Endothelial cell of umbilical vein (primary cell): Measurements from ENCODE around the gene B3GNT8. TPM values are rescaled to one million over a fixed set of nuclear protein-coding genes. Genes with fewer than 3 reads are reported as not detected.

ENCODE experiments used
- BruUV-seq: library from RNA; stranded (reverse); fragments of 400-500 nt; replicated peaks from 2 replicates; lab custom pipeline; 2021; lab: Mats Ljungman, UMichigan
- CTCF ChIA-PET: fragments of 300-600, 350-600 bp; sonication (Branson Sonifier 250); formaldehyde crosslinking; loops from one replicate; lab custom pipeline; 2021; ENCODE audit warnings: antibody characterized with exemption, inconsistent platforms; lab: Charles Lee
- POLR2A ChIA-PET: fragments of 300-600, 350-600 bp; sonication (Branson Sonifier 250); formaldehyde crosslinking; loops from one replicate; lab custom pipeline; 2021; ENCODE audit warnings: antibody characterized with exemption, inconsistent platforms; lab: Charles Lee
- DNase-seq: peaks from one replicate; pipeline ENCODE4 v3.0.0-alpha.2; 2011; ENCODE audit warnings: low read depth, low spot score
- FAIRE-seq: peaks from 2 replicates; lab custom pipeline; 2011; peaks lifted over from hg19 to GRCh38; lab: Jason Lieb, UNC
- H2AFZ ChIP-seq: 2 replicates; pipeline ENCODE4 v1.6.0; 2012; ENCODE audit warnings: low read depth, low read length, control low read depth, inconsistent platforms
- H3K27ac ChIP-seq: 2 replicates; pipeline ENCODE4 v1.5.1; 2011; ENCODE audit warnings: low read depth, mild to moderate bottlenecking, control low read depth, low read length, moderate library complexity; ENCODE audit not compliant: insufficient read depth
- H3K27me3 ChIP-seq, 2 experiments: 2 replicates each; pipeline versions ENCODE4 v1.6.0 to v1.6.1; 2011; ENCODE audit warnings: low read length in 2 of 2, mixed read lengths in 1 of 2; ENCODE audit not compliant: control insufficient read depth in 2 of 2, insufficient read depth in 2 of 2
- H3K36me3 ChIP-seq, 2 experiments: 2 replicates in 1 of 2; 3 replicates in 1 of 2; pipeline ENCODE4 v1.5.1; 2011; ENCODE audit warnings: low read length in 2 of 2, mild to moderate bottlenecking in 1 of 2, moderate library complexity in 1 of 2; ENCODE audit not compliant: control insufficient read depth in 2 of 2, insufficient read depth in 2 of 2; ENCODE audit errors: extremely low read depth in 1 of 2
- H3K4me1 ChIP-seq: 3 replicates; pipeline ENCODE4 v1.5.1; 2011; ENCODE audit warnings: mild to moderate bottlenecking, low read length; ENCODE audit not compliant: control insufficient read depth, insufficient read depth; ENCODE audit errors: extremely low read depth
- H3K4me2 ChIP-seq: 2 replicates; pipeline ENCODE4 v1.6.1; 2011; ENCODE audit warnings: low read length, control low read depth, mixed read lengths; ENCODE audit not compliant: insufficient read depth
- H3K4me3 ChIP-seq, 3 experiments: fragments of 200-600 bp in 1 of 3; sonication (generic), shearing (Covaris generic) in 1 of 3; replicated peaks in 1 of 3; 2 replicates each; pipeline ENCODE4 v1.5.1; 2011 to 2016; ENCODE audit warnings: control low read depth in 3 of 3, low read length in 3 of 3, mild to moderate bottlenecking in 2 of 3, inconsistent platforms in 1 of 3, low read depth in 1 of 3, moderate library complexity in 1 of 3; ENCODE audit not compliant: insufficient read depth in 1 of 3
- H3K79me2 ChIP-seq: 2 replicates; pipeline ENCODE4 v1.6.0; 2012; ENCODE audit warnings: low read length, inconsistent platforms; ENCODE audit not compliant: control insufficient read depth, insufficient read depth
- H3K9ac ChIP-seq: replicated peaks from 2 replicates; pipeline ENCODE3; 2011; ENCODE audit warnings: low read length, control low read depth; ENCODE audit not compliant: insufficient read depth; ENCODE audit errors: extremely low read depth
- H3K9me1 ChIP-seq: replicated peaks from 3 replicates; pipeline ENCODE4 v1.6.0; 2011; ENCODE audit warnings: mild to moderate bottlenecking, low read length; ENCODE audit not compliant: control insufficient read depth, insufficient read depth; ENCODE audit errors: extremely low read depth
- H3K9me3 ChIP-seq: replicated peaks from 2 replicates; pipeline ENCODE4 v1.5.1; 2012; ENCODE audit warnings: low read length, inconsistent platforms; ENCODE audit not compliant: control insufficient read depth, insufficient read depth
- H4K20me1 ChIP-seq: replicated peaks from 2 replicates; pipeline ENCODE3; 2011; ENCODE audit warnings: mild to moderate bottlenecking, low read length; ENCODE audit not compliant: control insufficient read depth, insufficient read depth; ENCODE audit errors: extremely low read depth
- CTCF ChIP-seq, 2 donors: IDR thresholded peaks; 1 replicate in 1 of 2; 2 replicates in 1 of 2; pipeline ENCODE4 v1.5.1; 2011; ENCODE audit warnings: low read length in 2 of 2, mild to moderate bottlenecking in 2 of 2, moderate library complexity in 2 of 2, control low read depth in 1 of 2, inconsistent platforms in 1 of 2, low read depth in 1 of 2; ENCODE audit not compliant: insufficient read depth in 1 of 2; ENCODE audit errors: extremely low read depth in 1 of 2
- EZH2 ChIP-seq: IDR thresholded peaks from 2 replicates; pipeline ENCODE4 v1.6.1; 2012; ENCODE audit warnings: borderline replicate concordance, low read depth, mild to moderate bottlenecking, moderate library complexity, low read length, inconsistent platforms; ENCODE audit not compliant: severe bottlenecking
- FOS ChIP-seq: IDR thresholded peaks from 2 replicates; pipeline ENCODE4 v1.6.1; 2011; ENCODE audit warnings: mild to moderate bottlenecking, low read length, moderate library complexity, borderline replicate concordance; ENCODE audit not compliant: insufficient read depth
- GATA2 ChIP-seq: IDR thresholded peaks from 2 replicates; pipeline ENCODE4 v1.7.0; 2011; ENCODE audit warnings: low read depth, mild to moderate bottlenecking, moderate library complexity, mixed read lengths, low read length; ENCODE audit not compliant: insufficient read length, insufficient read depth
- JUN ChIP-seq: IDR thresholded peaks from 2 replicates; pipeline ENCODE4 v1.6.1; 2011; ENCODE audit warnings: borderline replicate concordance, low read depth; ENCODE audit not compliant: insufficient read length, insufficient read depth
- MYC ChIP-seq: IDR thresholded peaks from one replicate; pipeline ENCODE4 v1.6.1; 2011; ENCODE audit warnings: mild to moderate bottlenecking, low read depth, low read length
- POLR2A ChIP-seq: IDR thresholded peaks from 2 replicates; pipeline ENCODE4 v1.6.1; 2012; ENCODE audit warnings: low read depth, mild to moderate bottlenecking, control low read depth, low read length
- POLR2AphosphoS5 ChIP-seq: IDR thresholded peaks from 2 replicates; pipeline ENCODE4 v1.6.1; 2012; ENCODE audit warnings: low read depth, mild to moderate bottlenecking, control low read depth, low read length, moderate library complexity; ENCODE audit not compliant: insufficient read depth
- dilution Hi-C: fragments of 300-500 bp; cut with MboI; formaldehyde crosslinking; loops from one replicate; pipeline ENCODE4 v1.15.0; 2019; ENCODE audit warnings: low sequenced_read_pairs; ENCODE audit not compliant: extremely low pct_ligation_motif_present
- intact Hi-C: fragments of 100-400 bp; cut with micrococcal nuclease; formaldehyde crosslinking; loops from one replicate; pipeline ENCODE4 v1.10.0; 2022
- polyA plus RNA-seq, 4 experiments: library from polyadenylated mRNA; depleted of rRNA in 3 of 4; stranded (reverse) in 3 of 4; unstranded in 1 of 4; fragments of >200 nt; gene quantifications; 2 replicates each; pipeline versions ENCODE4 v1.2.1 to v1.2.3, GENCODE V29; 2011 to 2012; ENCODE audit warnings: missing spikeins in 1 of 4
- total RNA-seq: library from RNA; stranded (reverse); gene quantifications from 2 replicates; pipeline ENCODE4 v1.2.3, GENCODE V29; 2021
- TF ChIP-seq, protein P1 (sequence below): IDR thresholded peaks from 2 replicates; pipeline ENCODE4 v1.6.1; 2011; ENCODE audit not compliant: insufficient read depth, insufficient read length

Gene B3GNT8
- total and polyA plus RNA-seq, 2 donors (not counting 3 experiments of a cell fraction or from before 2014, with no cell fraction given), result 3.6 to 7.6 TPM

- dilution Hi-C loops, result no loop called here
- H3K4me2 ChIP-seq, result no peak overlapping the region
- CTCF ChIA-PET, result no interaction called here
These were observed 5.2 kb downstream of the B3GNT8 start for GRCh38 chr19:41421973-41422372.

More at GRCh38 chr19:41421973-41422372, 5.2 kb downstream of the B3GNT8 start:
- POLR2A ChIA-PET, result no interaction called here
- Histone ChIP-seq H3K36me3 (peaks cover 0 to 37% of the 10 kb centered on the region in 2 experiments), H3K27ac (no peak overlapping the region), H3K4me1 (peaks cover 8% of the 10 kb centered on the region), H3K27me3 (no peaks in the 10 kb centered on the region), H3K9me3 (no peaks in the 10 kb centered on the region), H2AFZ (no peak overlapping the region), H3K9me1 (no peaks in the 10 kb centered on the region), H3K79me2 (peaks cover 5% of the 10 kb centered on the region), H3K9ac (no peak overlapping the region), H4K20me1 (no peaks in the 10 kb centered on the region), H3K4me3 (no peak overlapping the region)
- TF ChIP-seq CTCF (IDR thresholded peaks at IDR 0.05; ENCODE audit: extremely low read depth in 1 of 2, insufficient read depth in 1 of 2, low read depth in 1 of 2, low read length in 2 of 2) (no peak), EZH2 (no peak), FOS (no peak), POLR2AphosphoS5 (no peak), JUN (no peak), MYC (no peak), GATA2 (no peak), POLR2A (no peak)
- TF ChIP-seq, protein P1, sequence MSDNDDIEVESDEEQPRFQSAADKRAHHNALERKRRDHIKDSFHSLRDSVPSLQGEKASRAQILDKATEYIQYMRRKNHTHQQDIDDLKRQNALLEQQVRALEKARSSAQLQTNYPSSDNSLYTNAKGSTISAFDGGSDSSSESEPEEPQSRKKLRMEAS, result no peak
- no TSS peak for BruUV-seq
- DNase-seq (no peak), FAIRE-seq (no peak)
- intact Hi-C loops, result no loop called here
